Progenitor cell of endocrine pancreas (in vitro differentiated cells): Measurements from ENCODE around the gene INO80E. TPM values are rescaled to one million over a fixed set of nuclear protein-coding genes. Genes with fewer than 3 reads are reported as not detected.

Experiments used
- DNase-seq: peaks from one replicate; pipeline ENCODE4 v3.0.0; 2021; ENCODE audit warnings: low spot score; ENCODE audit not compliant: unreplicated experiment
- H3K27ac Mint-ChIP-seq: 2 replicates; pipeline ENCODE4 v1.8.0; 2021; ENCODE audit warnings: mild to moderate bottlenecking, moderate library complexity, mixed read lengths
- H3K27me3 Mint-ChIP-seq: 2 replicates; pipeline ENCODE4 v1.8.0; 2021; ENCODE audit warnings: mixed read lengths
- H3K36me3 Mint-ChIP-seq: 2 replicates; pipeline ENCODE4 v1.8.0; 2022; ENCODE audit warnings: mixed read lengths; ENCODE audit not compliant: insufficient read depth
- H3K4me1 Mint-ChIP-seq: 2 replicates; pipeline ENCODE4 v1.8.0; 2021; ENCODE audit warnings: low read depth, mixed read lengths
- H3K4me3 Mint-ChIP-seq: 2 replicates; pipeline ENCODE4 v1.8.0; 2021; ENCODE audit warnings: low read depth, mild to moderate bottlenecking, moderate library complexity, mixed read lengths
- H3K9me3 Mint-ChIP-seq: 2 replicates; pipeline ENCODE4 v1.8.0; 2021; ENCODE audit warnings: low read depth, mixed read lengths
- long read RNA-seq: library from polyadenylated mRNA; unstranded; transcript quantifications from one replicate; pipeline ENCODE4 v2.0.0, GENCODE V29; 2020
- total RNA-seq: library from RNA; stranded (reverse); gene quantifications from 2 replicates; pipeline ENCODE4 v1.2.1, GENCODE V29; 2021
- TF ChIP-seq, protein P1 (sequence below): fragments of 200-600 bp; sonication (generic); IDR thresholded peaks from one replicate; pipeline ENCODE4 v1.5.0; 2021; ENCODE audit warnings: antibody characterized with exemption, mild to moderate bottlenecking; ENCODE audit not compliant: unreplicated experiment

Gene INO80E, protein sequence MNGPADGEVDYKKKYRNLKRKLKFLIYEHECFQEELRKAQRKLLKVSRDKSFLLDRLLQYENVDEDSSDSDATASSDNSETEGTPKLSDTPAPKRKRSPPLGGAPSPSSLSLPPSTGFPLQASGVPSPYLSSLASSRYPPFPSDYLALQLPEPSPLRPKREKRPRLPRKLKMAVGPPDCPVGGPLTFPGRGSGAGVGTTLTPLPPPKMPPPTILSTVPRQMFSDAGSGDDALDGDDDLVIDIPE
- 72.7 and 74.2 TPM in 2 replicates for total RNA-seq
- long read RNA-seq, partial matches to known transcripts, result 0 of 9 reads
- long read RNA-seq, other reads (novel, unspliced or antisense), result 6 of 9 reads

DNA sequence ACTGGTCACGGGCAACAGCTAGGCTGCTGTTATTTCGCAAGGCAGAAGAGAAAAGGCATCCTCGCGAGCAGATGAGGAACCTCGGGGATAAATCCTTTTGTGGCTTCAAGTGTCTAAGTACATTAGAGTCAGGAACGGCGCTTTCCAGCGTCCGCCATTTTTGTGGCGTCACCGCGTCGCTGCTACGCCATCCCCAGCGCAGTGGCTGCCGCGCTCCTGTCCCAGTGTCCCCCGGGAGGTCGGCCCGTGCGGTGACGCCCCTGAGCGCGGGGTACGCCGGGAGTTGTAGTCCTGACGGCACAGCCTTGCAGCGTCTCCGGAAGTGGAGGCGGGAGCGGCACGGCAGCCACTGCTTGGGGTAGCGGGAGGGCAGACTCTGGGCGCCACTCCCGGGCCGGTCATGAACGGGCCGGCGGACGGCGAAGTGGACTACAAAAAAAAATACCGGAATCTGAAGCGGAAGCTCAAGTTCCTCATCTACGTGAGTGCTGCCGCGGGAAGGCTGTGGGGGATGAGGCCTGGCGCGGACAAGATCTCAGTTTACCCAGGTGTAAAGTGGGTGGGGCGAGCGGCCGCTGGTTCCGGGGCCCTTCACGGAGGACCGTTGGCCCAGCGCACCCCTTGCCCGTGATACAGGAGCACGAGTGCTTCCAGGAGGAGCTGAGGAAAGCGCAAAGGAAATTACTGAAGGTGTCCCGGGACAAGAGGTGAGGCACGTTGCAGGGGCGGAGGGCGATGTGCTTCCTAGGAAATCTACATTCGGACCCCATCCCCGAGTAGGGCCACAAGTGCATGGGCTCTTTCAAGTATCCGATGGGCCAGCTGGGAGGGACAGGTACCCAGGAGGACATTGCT, at the start of gene INO80E:
TSS of gene INO80E (plus strand) at position 331 of the 855 bp plus-strand sequence. CDS start at position 401, 70 bp downstream.
- TF ChIP-seq, protein P1, sequence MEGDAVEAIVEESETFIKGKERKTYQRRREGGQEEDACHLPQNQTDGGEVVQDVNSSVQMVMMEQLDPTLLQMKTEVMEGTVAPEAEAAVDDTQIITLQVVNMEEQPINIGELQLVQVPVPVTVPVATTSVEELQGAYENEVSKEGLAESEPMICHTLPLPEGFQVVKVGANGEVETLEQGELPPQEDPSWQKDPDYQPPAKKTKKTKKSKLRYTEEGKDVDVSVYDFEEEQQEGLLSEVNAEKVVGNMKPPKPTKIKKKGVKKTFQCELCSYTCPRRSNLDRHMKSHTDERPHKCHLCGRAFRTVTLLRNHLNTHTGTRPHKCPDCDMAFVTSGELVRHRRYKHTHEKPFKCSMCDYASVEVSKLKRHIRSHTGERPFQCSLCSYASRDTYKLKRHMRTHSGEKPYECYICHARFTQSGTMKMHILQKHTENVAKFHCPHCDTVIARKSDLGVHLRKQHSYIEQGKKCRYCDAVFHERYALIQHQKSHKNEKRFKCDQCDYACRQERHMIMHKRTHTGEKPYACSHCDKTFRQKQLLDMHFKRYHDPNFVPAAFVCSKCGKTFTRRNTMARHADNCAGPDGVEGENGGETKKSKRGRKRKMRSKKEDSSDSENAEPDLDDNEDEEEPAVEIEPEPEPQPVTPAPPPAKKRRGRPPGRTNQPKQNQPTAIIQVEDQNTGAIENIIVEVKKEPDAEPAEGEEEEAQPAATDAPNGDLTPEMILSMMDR, result no peak
- no peaks in the 10 kb centered on the region for H3K27me3 Mint-ChIP-seq
- H3K9me3 Mint-ChIP-seq, result no peaks in the 10 kb centered on the region
- peaks cover 16% of the 10 kb centered on the region for H3K4me1 Mint-ChIP-seq
- peaks cover 2% of the 10 kb centered on the region for H3K36me3 Mint-ChIP-seq
- peak within 1 kb of the TSS; percentile 98 for H3K4me3 Mint-ChIP-seq
- H3K27ac Mint-ChIP-seq, result peak within 1 kb of the TSS; percentile 98
- peak; percentile 98 for DNase-seq

DNA sequence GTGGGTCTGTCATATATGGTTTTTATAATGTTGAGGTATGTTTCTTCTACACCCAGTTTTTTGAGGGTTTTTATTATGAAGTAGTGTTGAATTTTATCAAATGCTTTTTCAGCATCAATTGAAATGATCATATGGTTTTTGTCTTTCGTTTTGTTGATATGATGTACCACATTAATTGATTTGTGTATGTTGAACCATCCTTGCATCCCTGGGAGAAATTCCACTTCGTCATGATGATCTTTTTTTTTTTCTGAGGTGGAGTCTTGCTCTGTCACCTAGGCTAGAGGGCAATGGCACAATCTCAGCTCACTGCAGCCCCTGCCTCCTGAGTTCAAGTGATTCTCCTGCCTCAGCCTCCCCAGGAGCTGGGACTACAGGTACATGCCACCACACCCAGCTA, 48.1 kb upstream of the INO80E start:
- H3K27me3 Mint-ChIP-seq, result no peaks in the 10 kb centered on the region
- peaks cover 13% of the 10 kb centered on the region for H3K4me1 Mint-ChIP-seq
- H3K4me3 Mint-ChIP-seq, result no peak overlapping the region
- DNase-seq, result no peak
- no peaks in the 10 kb centered on the region for H3K36me3 Mint-ChIP-seq
- TF ChIP-seq, protein P1, result no peak
- H3K9me3 Mint-ChIP-seq, result peaks cover 5% of the 10 kb centered on the region
- H3K27ac Mint-ChIP-seq, result no peak overlapping the region

DNA sequence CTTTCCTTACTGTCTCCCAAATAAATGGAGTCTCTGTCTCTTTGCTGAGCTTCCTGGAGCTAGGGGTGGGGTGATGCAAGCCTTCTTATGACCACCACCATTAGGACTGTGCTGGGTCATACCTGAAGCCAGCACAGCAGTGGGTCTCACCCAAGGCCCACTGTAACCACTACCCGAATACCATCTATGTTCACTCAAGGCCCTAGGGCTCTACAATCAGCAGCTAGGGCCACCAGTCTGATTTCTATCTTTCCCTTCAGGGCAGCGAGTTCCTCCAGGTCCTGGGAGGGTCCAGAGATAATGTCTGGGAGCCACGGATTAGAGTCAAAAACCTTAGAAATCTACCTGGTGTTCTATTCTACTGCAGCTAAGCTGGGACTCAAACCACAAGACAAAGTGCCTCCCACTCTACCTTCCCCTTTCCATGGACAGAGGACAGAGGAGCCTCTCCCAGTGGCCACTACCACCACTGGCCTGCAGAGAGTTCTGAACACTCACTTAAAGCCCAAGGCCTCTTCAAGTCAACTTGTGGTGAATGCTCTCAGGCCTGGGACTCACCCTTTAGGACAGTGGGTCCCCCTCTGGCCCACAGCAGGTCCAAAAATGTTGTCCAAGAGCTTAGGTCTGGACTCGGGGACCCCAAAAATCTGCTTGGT, 45.1 kb upstream of the INO80E start:
- no peaks in the 10 kb centered on the region for H3K4me1 Mint-ChIP-seq
- no peak overlapping the region for H3K4me3 Mint-ChIP-seq

DNA sequence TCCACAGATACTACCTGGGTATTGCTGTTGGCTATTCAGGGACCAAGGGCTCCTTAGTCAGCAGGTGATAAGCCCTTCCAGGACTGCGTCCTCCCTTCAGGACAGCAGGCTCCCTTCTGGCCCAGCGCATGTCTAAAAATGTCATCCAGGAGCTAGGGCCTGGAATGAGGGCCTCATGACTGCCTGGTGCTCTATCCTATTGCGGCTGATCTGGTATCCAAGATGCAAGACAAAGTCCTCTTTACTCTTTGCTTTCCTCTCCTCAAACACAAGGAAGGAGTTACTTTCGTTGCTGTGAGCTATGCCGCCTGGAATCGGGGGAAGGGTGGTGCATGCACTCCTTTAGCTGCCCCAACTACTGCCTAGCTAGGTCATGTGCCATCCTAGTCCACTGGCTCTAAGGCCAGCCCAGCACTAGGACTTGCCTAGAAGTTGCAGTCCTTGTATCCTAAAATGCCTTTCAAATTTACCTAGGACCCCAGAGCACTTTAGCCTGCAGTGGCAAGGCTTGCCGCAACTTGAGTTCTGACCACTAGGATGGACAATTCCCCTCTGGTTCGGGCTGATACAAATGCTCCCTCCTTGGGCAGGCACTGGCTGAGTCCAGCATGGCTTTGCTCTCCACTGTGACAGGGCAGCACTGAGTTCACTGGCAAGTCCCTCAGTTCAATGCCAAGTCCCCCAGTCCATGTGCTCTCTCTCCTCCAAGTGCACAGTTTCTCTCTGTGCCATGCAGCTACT, 44.2 kb upstream of the INO80E start:
- TF ChIP-seq, protein P1, result no peak
- DNase-seq, result no peak
- no peaks in the 10 kb centered on the region for H3K27me3 Mint-ChIP-seq
- H3K27ac Mint-ChIP-seq, result no peak overlapping the region
- no peak overlapping the region for H3K4me3 Mint-ChIP-seq
- no peaks in the 10 kb centered on the region for H3K36me3 Mint-ChIP-seq
- peaks cover 5% of the 10 kb centered on the region for H3K9me3 Mint-ChIP-seq
- H3K4me1 Mint-ChIP-seq, result no peaks in the 10 kb centered on the region

More for the DNA sequence above, 45.1 kb upstream of the INO80E start:
- Mint-ChIP-seq H3K36me3 (no peaks in the 10 kb centered on the region), H3K27ac (no peak overlapping the region), H3K9me3 (peaks cover 5% of the 10 kb centered on the region), H3K27me3 (no peaks in the 10 kb centered on the region)
- DNase-seq, result no peak
- TF ChIP-seq, protein P1, result no peak
